Globus pallidus (tissue), 1 donor: ENCODE data around the gene BRD3.

Experiments
- DNase-seq: peaks from one replicate; pipeline ENCODE4 v3.0.0-alpha.2; 2015; ENCODE audit warnings: low spot score

The BRD3 gene

DNA sequence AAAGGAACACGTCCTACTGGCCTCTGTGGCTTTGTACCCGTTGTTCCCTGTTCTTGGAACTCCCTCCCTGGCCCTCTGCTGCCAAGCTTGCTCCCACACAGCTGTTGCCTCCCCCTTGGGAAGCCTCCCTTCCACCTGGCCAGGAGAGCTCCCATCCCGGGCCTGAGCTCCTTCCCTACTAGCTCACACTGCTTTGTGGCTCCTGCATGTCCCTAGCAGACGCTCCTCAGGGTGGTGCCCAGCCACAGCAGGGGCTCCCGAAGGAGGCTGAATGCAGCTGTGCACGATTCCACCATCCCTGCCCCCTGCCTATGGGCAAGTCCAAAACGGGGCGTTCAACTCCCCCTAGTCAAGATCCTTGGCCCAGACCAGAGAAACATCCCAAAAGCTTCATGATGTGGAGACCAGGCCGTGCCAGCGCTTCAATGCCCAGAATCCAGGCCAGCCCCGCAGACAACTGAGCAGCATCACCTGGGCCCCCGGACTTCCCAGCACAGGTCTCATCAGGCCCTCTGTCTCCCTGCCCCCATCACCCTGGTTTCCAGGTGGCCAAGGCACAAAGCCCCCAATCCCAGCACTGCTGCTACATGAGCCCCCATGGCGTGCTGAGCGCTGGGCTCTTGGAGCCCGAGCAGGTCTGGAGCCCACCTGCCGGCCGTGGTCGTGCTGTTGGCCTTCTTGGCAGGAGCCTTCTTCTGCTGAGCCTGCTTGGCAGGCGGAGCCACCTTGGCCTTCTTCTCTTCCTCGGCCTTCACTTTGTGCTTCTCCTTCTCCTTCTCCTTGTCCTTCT, 28.2 kb downstream of the BRD3 start:
- peak; percentile 20 for DNase-seq

GRCh38 chr9:134037641-134038040, 30.2 kb downstream of the BRD3 start:
- DNase-seq, result no peak

DNA sequence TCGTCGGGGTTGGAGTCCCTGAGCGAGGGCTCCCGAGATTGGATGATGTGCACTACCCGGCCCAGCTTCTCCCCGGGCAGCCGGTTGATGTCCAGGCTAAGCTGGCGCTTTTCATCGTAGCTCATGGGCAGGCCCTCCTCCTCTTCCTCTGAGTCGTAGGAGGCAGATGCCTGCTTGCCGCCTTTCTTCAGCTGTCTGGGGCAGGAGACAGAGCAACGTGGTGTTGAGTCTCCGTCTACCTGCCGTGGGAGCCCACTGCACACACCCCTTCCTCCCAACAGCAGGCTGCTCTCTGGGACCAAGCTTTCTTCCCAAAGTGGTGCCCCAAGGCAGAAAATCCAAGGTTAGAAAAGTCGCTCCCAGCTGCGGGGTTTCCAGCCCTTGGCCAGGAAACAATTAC, 31.7 kb downstream of the BRD3 start:
- no peak for DNase-seq

- no peak for DNase-seq
These were observed 32.5 kb downstream of the BRD3 start for GRCh38 chr9:134035041-134036039.

DNA sequence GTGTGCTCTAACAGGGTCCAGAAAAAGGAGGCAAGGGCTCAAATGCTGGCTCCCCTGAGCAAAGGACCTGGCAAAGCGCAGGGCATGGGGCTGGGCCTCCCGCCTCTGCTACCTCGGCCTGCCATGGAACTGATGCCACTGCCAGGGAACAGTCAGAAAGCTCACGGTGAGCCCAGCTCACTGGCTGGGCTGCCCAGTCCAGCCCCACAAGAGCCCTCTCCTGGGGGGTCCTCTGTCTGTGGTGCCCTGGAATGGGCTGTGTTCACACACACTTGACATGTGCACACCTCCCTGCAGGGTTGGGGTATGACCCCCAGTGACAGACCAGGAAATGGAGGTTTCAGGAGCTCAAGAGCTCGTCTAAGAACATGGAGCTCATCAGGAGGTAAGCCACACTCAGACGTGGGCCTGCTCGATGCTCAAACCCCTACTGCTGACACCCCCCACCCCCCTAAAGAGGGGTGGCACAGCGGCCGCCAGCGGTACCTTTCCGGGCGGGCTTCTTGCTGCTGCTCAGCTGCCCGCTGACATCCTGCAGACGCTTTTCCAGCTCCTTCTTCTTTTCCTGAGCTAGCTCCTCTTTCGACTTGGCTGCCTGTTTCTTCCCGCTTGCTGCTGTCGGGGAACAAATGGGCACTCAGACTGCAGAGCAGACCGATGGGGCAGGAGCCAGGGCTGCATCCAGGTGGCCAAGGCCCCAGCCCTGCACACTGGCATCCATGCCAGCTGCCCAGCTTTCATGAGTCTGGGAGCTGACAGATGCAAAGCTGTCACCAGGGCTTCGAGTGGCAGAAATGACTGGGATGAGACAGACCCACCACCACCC, 33.4 kb downstream of the BRD3 start:
- no peak for DNase-seq

DNA sequence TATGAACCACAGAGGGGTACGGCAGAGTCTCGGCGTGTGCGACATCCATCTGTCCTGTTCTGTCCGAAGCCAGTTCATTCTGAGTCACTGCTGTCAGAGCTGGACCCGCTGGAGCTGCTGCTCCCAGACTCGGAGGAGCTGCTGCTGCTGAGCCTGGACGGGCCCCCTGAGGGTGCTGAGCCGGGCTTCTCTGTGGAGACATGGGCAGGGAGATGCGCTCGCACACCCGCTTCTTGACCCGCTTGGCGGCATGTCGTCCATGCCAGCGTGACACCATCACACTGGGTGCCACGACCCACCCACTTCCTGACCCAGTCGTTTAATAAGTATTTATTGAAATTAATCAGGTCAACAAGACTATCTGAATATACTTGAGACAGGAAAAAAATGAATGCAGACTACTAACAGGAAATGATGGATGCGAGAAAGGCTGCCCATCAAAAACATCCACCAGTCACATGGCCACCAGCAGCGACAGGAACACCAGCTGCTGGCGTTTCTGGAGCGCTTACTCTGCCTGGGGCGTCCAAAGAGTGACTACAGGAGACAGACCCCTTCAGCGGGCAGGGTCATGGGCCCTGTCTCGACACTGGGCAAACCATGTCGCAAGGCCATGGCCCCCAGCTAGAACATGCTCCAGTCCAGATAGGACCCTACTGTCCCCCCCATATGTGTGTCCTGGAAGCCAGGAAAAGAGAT, 34.2 kb downstream of the BRD3 start:
- no peak for DNase-seq

- no peak for DNase-seq
These were observed 35.2 kb downstream of the BRD3 start for GRCh38 chr9:134032456-134033222.

DNA sequence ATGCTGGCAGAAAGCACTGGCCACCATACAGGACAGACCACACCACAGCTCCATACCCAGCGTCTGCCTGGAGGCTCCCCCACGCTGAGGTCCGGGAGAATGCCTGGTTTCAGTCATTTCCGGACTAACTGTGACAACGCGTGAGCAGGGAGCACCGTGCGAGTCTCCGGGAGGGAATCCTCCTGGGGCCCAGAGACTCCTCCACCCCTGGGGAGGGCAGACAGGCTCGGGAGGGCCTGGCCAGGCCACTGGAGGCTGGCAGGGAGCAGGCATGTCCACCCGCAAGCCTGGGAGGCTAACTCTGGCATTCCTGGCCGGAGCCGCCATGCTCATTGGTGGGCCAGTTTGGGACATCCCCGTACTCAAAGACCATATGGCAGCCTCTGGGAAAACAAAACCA, 36.0 kb downstream of the BRD3 start:
- no peak for DNase-seq

- DNase-seq, result no peak
These were observed 36.9 kb downstream of the BRD3 start for GRCh38 chr9:134030821-134031470.

GRCh38 chr9:134029248-134030226, 38.3 kb downstream of the BRD3 start:
- DNase-seq, result no peak

- no peak for DNase-seq
These were observed 39.1 kb downstream of the BRD3 start for GRCh38 chr9:134028575-134029247.

- no peak for DNase-seq
These were observed 39.8 kb downstream of the BRD3 start for GRCh38 chr9:134028076-134028475.

GRCh38 chr9:134027561-134027960, 40.3 kb downstream of the BRD3 start:
- no peak for DNase-seq

DNA sequence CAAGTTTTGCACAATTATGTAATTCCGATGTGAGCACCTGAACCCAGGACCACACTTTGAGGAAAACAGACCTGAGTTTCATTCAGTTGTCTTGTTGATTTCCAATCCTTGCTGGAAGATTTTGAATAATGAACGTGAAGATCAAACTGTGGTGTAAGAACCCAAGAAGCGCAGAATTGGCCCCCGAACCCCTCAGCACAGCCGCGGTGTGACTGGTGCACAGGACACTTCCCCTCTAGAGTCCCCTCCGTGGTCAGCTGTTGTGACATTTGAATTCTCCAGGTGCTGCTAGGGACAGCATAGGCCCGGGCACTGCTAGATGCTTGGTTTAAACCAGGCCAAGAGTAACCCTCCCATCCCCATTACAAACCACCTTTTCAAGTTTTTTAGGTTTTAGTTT, 40.8 kb downstream of the BRD3 start:
- no peak for DNase-seq

- DNase-seq, result no peak
These were observed 41.2 kb downstream of the BRD3 start for GRCh38 chr9:134026581-134026980.

DNA sequence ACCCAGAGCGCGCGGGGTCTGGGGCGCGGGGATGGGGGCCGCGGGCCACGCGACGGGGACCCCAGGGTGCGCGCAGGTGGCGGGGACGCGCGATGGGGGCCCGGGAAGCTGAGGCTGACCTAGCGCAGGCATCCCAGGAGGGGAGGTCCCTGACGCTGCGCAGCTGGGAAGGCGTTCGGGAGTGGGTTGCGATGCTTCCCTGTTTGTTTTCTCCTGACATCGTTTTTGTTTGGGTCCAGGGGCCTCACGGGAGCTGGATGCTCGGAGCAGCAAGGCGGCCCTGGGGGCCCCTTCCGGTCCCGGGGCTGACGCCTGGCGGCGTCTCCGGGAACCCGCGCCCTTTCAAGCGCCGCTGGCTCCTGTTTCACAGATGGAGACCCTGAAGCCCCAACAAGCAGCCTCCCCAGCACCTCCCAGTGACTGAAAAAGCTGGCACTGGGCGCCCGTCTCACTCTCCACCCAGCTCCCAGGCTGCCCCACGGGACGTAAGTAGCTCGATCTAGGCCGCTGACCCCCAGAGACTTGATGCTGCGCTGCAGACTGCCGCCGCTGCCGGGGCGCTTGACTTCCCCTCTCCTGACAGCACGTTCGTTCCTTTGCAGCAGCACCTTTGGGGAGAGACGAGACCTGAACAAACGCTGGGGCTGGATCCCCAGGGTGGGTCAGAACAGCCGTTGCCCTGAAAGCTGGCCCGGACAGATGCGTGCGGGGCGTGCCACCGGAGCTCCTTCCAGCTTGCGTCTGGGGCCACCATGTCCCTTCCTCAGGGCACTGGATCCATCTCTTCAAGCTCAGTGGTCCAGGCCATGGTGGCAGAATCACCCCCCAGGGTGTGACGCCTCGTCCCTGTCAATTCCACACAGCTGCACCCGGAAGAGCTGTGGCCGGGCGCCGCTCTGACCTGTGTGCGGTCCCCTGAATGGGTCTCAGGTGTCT, 42.0 kb downstream of the BRD3 start:
- DNase-seq, result peak; percentile 36
